ENCODE measurements around the gene LMAN2. TPM values are rescaled to one million over a fixed set of nuclear protein-coding genes. Genes with fewer than 3 reads are reported as not detected.

Gene LMAN2
- total and polyA plus RNA-seq, 2 experiments from 2014 or later, result 153 to 227 TPM

Other genes with a start within 250 kb of the LMAN2 start
- gene NSD1, start 217.9 kb downstream of the LMAN2 start, total RNA-seq (2014; rRNA removed; shearing (Covaris generic)), result 85.9 and 106 TPM in 2 replicates
- gene NSD1, start 217.9 kb downstream of the LMAN2 start, polyA plus RNA-seq (2016; fragmentation: Nextera tagmentation; extraction: Ambion mirVana), result 82.5 and 96.4 TPM in 2 replicates
- gene RAB24, start 47.9 kb downstream of the LMAN2 start, total RNA-seq (2014; rRNA removed; shearing (Covaris generic)), result 24.8 and 27.1 TPM in 2 replicates
- 26.1 and 27.7 TPM in 2 replicates for gene RAB24, start 47.9 kb downstream of the LMAN2 start, polyA plus RNA-seq (2016; fragmentation: Nextera tagmentation; extraction: Ambion mirVana)
- gene PRELID1, start 47.9 kb downstream of the LMAN2 start, total RNA-seq (2014; rRNA removed; shearing (Covaris generic)), result 271 and 328 TPM in 2 replicates
- 349 and 359 TPM in 2 replicates for gene PRELID1, start 47.9 kb downstream of the LMAN2 start, polyA plus RNA-seq (2016; fragmentation: Nextera tagmentation; extraction: Ambion mirVana)
- gene MXD3, start 39.8 kb downstream of the LMAN2 start, total RNA-seq (2014; rRNA removed; shearing (Covaris generic)), result 11.6 and 13.0 TPM in 2 replicates
- 8.4 and 9.9 TPM in 2 replicates for gene MXD3, start 39.8 kb downstream of the LMAN2 start, polyA plus RNA-seq (2016; fragmentation: Nextera tagmentation; extraction: Ambion mirVana)
- 37.9 and 39.3 TPM in 2 replicates for gene RGS14, start 6.3 kb upstream of the LMAN2 start, total RNA-seq (2014; rRNA removed; shearing (Covaris generic))
- gene RGS14, start 6.3 kb upstream of the LMAN2 start, polyA plus RNA-seq (2016; fragmentation: Nextera tagmentation; extraction: Ambion mirVana), result 23.5 and 24.8 TPM in 2 replicates
- gene SLC34A1, start 32.8 kb upstream of the LMAN2 start, total RNA-seq (2014; rRNA removed; shearing (Covaris generic)), result 0.31 TPM in 1 of 2 replicates, not detected in the other
- gene SLC34A1, start 32.8 kb upstream of the LMAN2 start, polyA plus RNA-seq (2016; fragmentation: Nextera tagmentation; extraction: Ambion mirVana), result not detected in 2 replicates
- 1.9 TPM in 1 of 2 replicates, not detected in the other for gene PFN3, start 49.0 kb upstream of the LMAN2 start, total RNA-seq (2014; rRNA removed; shearing (Covaris generic))
- 2.0 and 3.1 TPM in 2 replicates for gene PFN3, start 49.0 kb upstream of the LMAN2 start, polyA plus RNA-seq (2016; fragmentation: Nextera tagmentation; extraction: Ambion mirVana)
- gene F12, start 57.9 kb upstream of the LMAN2 start, total RNA-seq (2014; rRNA removed; shearing (Covaris generic)), result 2.6 and 2.9 TPM in 2 replicates
- gene F12, start 57.9 kb upstream of the LMAN2 start, polyA plus RNA-seq (2016; fragmentation: Nextera tagmentation; extraction: Ambion mirVana), result 8.0 and 8.1 TPM in 2 replicates
- gene GRK6, start 75.0 kb upstream of the LMAN2 start, total RNA-seq (2014; rRNA removed; shearing (Covaris generic)), result 37.2 and 56.8 TPM in 2 replicates
- gene GRK6, start 75.0 kb upstream of the LMAN2 start, polyA plus RNA-seq (2016; fragmentation: Nextera tagmentation; extraction: Ambion mirVana), result 13.0 and 18.7 TPM in 2 replicates
- 6.4 and 9.7 TPM in 2 replicates for gene PRR7, start 95.1 kb upstream of the LMAN2 start, total RNA-seq (2014; rRNA removed; shearing (Covaris generic))
- gene PRR7, start 95.1 kb upstream of the LMAN2 start, polyA plus RNA-seq (2016; fragmentation: Nextera tagmentation; extraction: Ambion mirVana), result 7.6 and 7.7 TPM in 2 replicates
- 242 and 290 TPM in 2 replicates for gene DBN1, start 122.0 kb upstream of the LMAN2 start, total RNA-seq (2014; rRNA removed; shearing (Covaris generic))
- gene DBN1, start 122.0 kb upstream of the LMAN2 start, polyA plus RNA-seq (2016; fragmentation: Nextera tagmentation; extraction: Ambion mirVana), result 102 and 106 TPM in 2 replicates
- gene PDLIM7, start 145.9 kb upstream of the LMAN2 start, total RNA-seq (2014; rRNA removed; shearing (Covaris generic)), result 73.0 and 94.7 TPM in 2 replicates
- gene PDLIM7, start 145.9 kb upstream of the LMAN2 start, polyA plus RNA-seq (2016; fragmentation: Nextera tagmentation; extraction: Ambion mirVana), result 128 TPM in 2 replicates
- gene DOK3, start 158.2 kb upstream of the LMAN2 start, total RNA-seq (2014; rRNA removed; shearing (Covaris generic)), result 4.9 and 11.1 TPM in 2 replicates
- 2.2 and 2.8 TPM in 2 replicates for gene DOK3, start 158.2 kb upstream of the LMAN2 start, polyA plus RNA-seq (2016; fragmentation: Nextera tagmentation; extraction: Ambion mirVana)
- 115 and 139 TPM in 2 replicates for gene DDX41, start 165.3 kb upstream of the LMAN2 start, total RNA-seq (2014; rRNA removed; shearing (Covaris generic))
- 67.1 and 73.4 TPM in 2 replicates for gene DDX41, start 165.3 kb upstream of the LMAN2 start, polyA plus RNA-seq (2016; fragmentation: Nextera tagmentation; extraction: Ambion mirVana)
- 46.9 and 58.6 TPM in 2 replicates for gene FAM193B, start 202.9 kb upstream of the LMAN2 start, total RNA-seq (2014; rRNA removed; shearing (Covaris generic))
- gene FAM193B, start 202.9 kb upstream of the LMAN2 start, polyA plus RNA-seq (2016; fragmentation: Nextera tagmentation; extraction: Ambion mirVana), result 44.4 and 46.1 TPM in 2 replicates
- gene TMED9, start 240.5 kb upstream of the LMAN2 start, total RNA-seq (2014; rRNA removed; shearing (Covaris generic)), result 130 and 142 TPM in 2 replicates
- gene TMED9, start 240.5 kb upstream of the LMAN2 start, polyA plus RNA-seq (2016; fragmentation: Nextera tagmentation; extraction: Ambion mirVana), result 74.4 and 77.2 TPM in 2 replicates
- gene B4GALT7, start 248.5 kb upstream of the LMAN2 start, total RNA-seq (2014; rRNA removed; shearing (Covaris generic)), result 17.6 and 23.3 TPM in 2 replicates
- 10.0 and 10.4 TPM in 2 replicates for gene B4GALT7, start 248.5 kb upstream of the LMAN2 start, polyA plus RNA-seq (2016; fragmentation: Nextera tagmentation; extraction: Ambion mirVana)

Measured in GM23338 (cell line).